Neural cell (in vitro differentiated cells): Measurements from ENCODE around the gene SECISBP2. TPM values are rescaled to one million over a fixed set of nuclear protein-coding genes. Genes with fewer than 3 reads are reported as not detected.

Experiments used
- H2AFZ ChIP-seq: fragments of 200-600, 300-800 bp; sonication (generic), shearing (Covaris generic); 2 replicates; pipeline ENCODE4 v1.6.0; 2014; ENCODE audit warnings: low read depth, mild to moderate bottlenecking, antibody characterized with exemption, low read length, moderate library complexity
- H3F3A ChIP-seq: fragments of 200-600 bp; shearing (Covaris generic); 2 replicates; pipeline ENCODE4 v1.6.1; 2016; ENCODE audit warnings: mild to moderate bottlenecking, moderate library complexity, mixed read lengths, antibody characterized with exemption, low read length; ENCODE audit not compliant: insufficient read depth, poor library complexity, severe bottlenecking
- H3K27ac ChIP-seq: fragments of 200-600, 300-800 bp; sonication (generic), shearing (Covaris generic); 2 replicates; pipeline ENCODE4 v1.5.1; 2014; ENCODE audit warnings: mild to moderate bottlenecking, low read length, moderate library complexity
- H3K27me3 ChIP-seq: fragments of 300-800, 200-600 bp; sonication (generic), shearing (Covaris generic); 2 replicates; pipeline ENCODE4 v1.6.0; 2014; ENCODE audit warnings: mild to moderate bottlenecking, low read depth, low read length, moderate library complexity; ENCODE audit not compliant: insufficient read depth
- H3K36me3 ChIP-seq: fragments of 300-800, 200-600 bp; sonication (generic), shearing (Covaris generic); 2 replicates; pipeline ENCODE4 v1.5.1; 2014; ENCODE audit warnings: mild to moderate bottlenecking, antibody characterized with exemption, low read length, moderate library complexity; ENCODE audit not compliant: insufficient read depth
- H3K4me2 ChIP-seq: fragments of 300-800, 200-600 bp; sonication (generic), shearing (Covaris generic); 2 replicates; pipeline ENCODE4 v1.6.0; 2014; ENCODE audit warnings: mild to moderate bottlenecking, low read length
- H3K4me3 ChIP-seq: fragments of 300-800, 200-600 bp; sonication (generic), shearing (Covaris generic); 2 replicates; pipeline ENCODE4 v1.5.1; 2014; ENCODE audit warnings: mild to moderate bottlenecking, low read length, moderate library complexity
- H3K79me2 ChIP-seq: fragments of 200-600 bp; shearing (Covaris generic); replicated peaks from 2 replicates; pipeline ENCODE4 v1.6.0; 2014; ENCODE audit warnings: mild to moderate bottlenecking, low read length, moderate library complexity; ENCODE audit not compliant: insufficient read depth
- H3K9ac ChIP-seq: fragments of 300-800, 200-600 bp; sonication (generic), shearing (Covaris generic); 2 replicates; pipeline ENCODE4 v1.6.1; 2016; ENCODE audit warnings: mild to moderate bottlenecking, low read length, mixed read lengths
- H3K9me2 ChIP-seq: fragments of 200-600 bp; shearing (Covaris generic); 2 replicates; pipeline ENCODE4 v1.6.1; 2016; ENCODE audit warnings: mild to moderate bottlenecking, low read length, mixed read lengths; ENCODE audit not compliant: insufficient read depth
- H3K9me3 ChIP-seq: fragments of 200-600, 300-800 bp; sonication (generic), shearing (Covaris generic); 2 replicates; pipeline ENCODE4 v1.6.1; 2016; ENCODE audit warnings: mild to moderate bottlenecking, mixed run types, low read length, moderate library complexity, mixed read lengths
- H4K20me1 ChIP-seq: fragments of 200-600 bp; shearing (Covaris generic); 2 replicates; pipeline ENCODE4 v1.6.1; 2016; ENCODE audit warnings: mild to moderate bottlenecking, mixed run types; ENCODE audit not compliant: insufficient read depth
- CTCF ChIP-seq: fragments of 450-650 bp; IDR thresholded peaks from 2 replicates; pipeline ENCODE4 v1.5.1; 2014; ENCODE audit warnings: antibody characterized with exemption, mild to moderate bottlenecking, moderate library complexity; ENCODE audit not compliant: poor library complexity, severe bottlenecking
- EP300 ChIP-seq: fragments of 450-650 bp; conservative IDR thresholded peaks from 2 replicates; pipeline ENCODE4 v1.6.1; 2014; ENCODE audit warnings: antibody characterized with exemption, mild to moderate bottlenecking, moderate library complexity; ENCODE audit not compliant: poor library complexity, severe bottlenecking
- EZH2 ChIP-seq: fragments of 200-600, 300-800 bp; shearing (Covaris generic), sonication (generic); IDR thresholded peaks from 2 replicates; pipeline ENCODE4 v1.6.1; 2014; ENCODE audit warnings: antibody characterized with exemption, low read length, borderline replicate concordance, mild to moderate bottlenecking; ENCODE audit not compliant: insufficient read depth, poor library complexity, severe bottlenecking
- MXI1 ChIP-seq: fragments of 450-650 bp; conservative IDR thresholded peaks from 2 replicates; pipeline ENCODE4 v1.6.1; 2014; ENCODE audit warnings: antibody characterized with exemption, mild to moderate bottlenecking; ENCODE audit not compliant: poor library complexity, severe bottlenecking
- POLR2AphosphoS5 ChIP-seq: IDR thresholded peaks from 2 replicates; pipeline ENCODE4 v1.6.1; 2012
- RAD21 ChIP-seq: fragments of 450-650 bp; conservative IDR thresholded peaks from 2 replicates; pipeline ENCODE4 v1.6.1; 2014; ENCODE audit warnings: antibody characterized with exemption, mild to moderate bottlenecking, moderate library complexity
- REST ChIP-seq: IDR thresholded peaks from 2 replicates; pipeline ENCODE4 v1.6.1; 2012; ENCODE audit warnings: borderline replicate concordance
- SMC3 ChIP-seq: fragments of 450-650 bp; conservative IDR thresholded peaks from 2 replicates; pipeline ENCODE4 v1.6.1; 2014; ENCODE audit warnings: antibody characterized with exemption, mild to moderate bottlenecking, moderate library complexity; ENCODE audit not compliant: poor library complexity
- TAF1 ChIP-seq: IDR thresholded peaks from 2 replicates; pipeline ENCODE4 v1.6.1; 2012; ENCODE audit warnings: low read depth
- polyA plus RNA-seq: library from polyadenylated mRNA; depleted of rRNA; stranded (reverse); fragments of >200 nt; gene quantifications from 2 replicates; pipeline ENCODE4 v1.2.3, GENCODE V29; 2014

SECISBP2 gene
- polyA plus RNA-seq, 1 donor from 2014 or later: 121 TPM

- Histone ChIP-seq H3K4me2 (no peak overlapping the region), H3K79me2 (no peaks in the 10 kb centered on the region), H3F3A (no peaks in the 10 kb centered on the region), H2AFZ (no peak overlapping the region), H3K27me3 (no peaks in the 10 kb centered on the region), H3K36me3 (peaks cover 11% of the 10 kb centered on the region), H3K27ac (no peak overlapping the region), H3K9ac (no peak overlapping the region), H3K9me2 (no peaks in the 10 kb centered on the region), H3K9me3 (no peaks in the 10 kb centered on the region), H4K20me1 (no peaks in the 10 kb centered on the region), H3K4me3 (no peak overlapping the region)
- TF ChIP-seq EZH2: no peak
- no peak for TF ChIP-seq SMC3
- no peak for TF ChIP-seq RAD21
- TF ChIP-seq REST: no peak
- no peak for TF ChIP-seq CTCF
- no peak for TF ChIP-seq TAF1
- no peak for TF ChIP-seq POLR2AphosphoS5
- TF ChIP-seq EP300: no peak
- TF ChIP-seq MXI1: no peak
Observed at GRCh38 chr9:89358985-89359384, 40.7 kb downstream of the SECISBP2 start.

GRCh38 chr9:89359751-89360261 lies 41.5 kb downstream of the SECISBP2 start:
- Histone ChIP-seq H4K20me1 (no peaks in the 10 kb centered on the region), H3K4me2 (no peak overlapping the region), H3K79me2 (no peaks in the 10 kb centered on the region), H2AFZ (no peak overlapping the region), H3K9me2 (no peaks in the 10 kb centered on the region), H3F3A (no peaks in the 10 kb centered on the region), H3K36me3 (peaks cover 11% of the 10 kb centered on the region), H3K27me3 (no peaks in the 10 kb centered on the region), H3K27ac (no peak overlapping the region), H3K9me3 (no peaks in the 10 kb centered on the region), H3K9ac (no peak overlapping the region), H3K4me3 (no peak overlapping the region)
- TF ChIP-seq RAD21 (no peak), SMC3 (no peak), TAF1 (no peak), CTCF (no peak), REST (no peak), POLR2AphosphoS5 (no peak), MXI1 (no peak), EP300 (no peak), EZH2 (no peak)
